ENCODE results near the gene PPP2R2D. TPM values are rescaled to one million over a fixed set of nuclear protein-coding genes. Genes with fewer than 3 reads are reported as not detected.
A peak's percentile ranks its signal among the peaks of the same experiment; 100 is the strongest.
"Not testable (repeated sequence)": the region's sequence is repeated elsewhere in the genome, so short reads cannot be mapped to it uniquely, and the experiment has no call there.

The PPP2R2D gene
- total RNA-seq, 2 experiments from 2014 or later: 30.0 to 39.3 TPM

DNA sequence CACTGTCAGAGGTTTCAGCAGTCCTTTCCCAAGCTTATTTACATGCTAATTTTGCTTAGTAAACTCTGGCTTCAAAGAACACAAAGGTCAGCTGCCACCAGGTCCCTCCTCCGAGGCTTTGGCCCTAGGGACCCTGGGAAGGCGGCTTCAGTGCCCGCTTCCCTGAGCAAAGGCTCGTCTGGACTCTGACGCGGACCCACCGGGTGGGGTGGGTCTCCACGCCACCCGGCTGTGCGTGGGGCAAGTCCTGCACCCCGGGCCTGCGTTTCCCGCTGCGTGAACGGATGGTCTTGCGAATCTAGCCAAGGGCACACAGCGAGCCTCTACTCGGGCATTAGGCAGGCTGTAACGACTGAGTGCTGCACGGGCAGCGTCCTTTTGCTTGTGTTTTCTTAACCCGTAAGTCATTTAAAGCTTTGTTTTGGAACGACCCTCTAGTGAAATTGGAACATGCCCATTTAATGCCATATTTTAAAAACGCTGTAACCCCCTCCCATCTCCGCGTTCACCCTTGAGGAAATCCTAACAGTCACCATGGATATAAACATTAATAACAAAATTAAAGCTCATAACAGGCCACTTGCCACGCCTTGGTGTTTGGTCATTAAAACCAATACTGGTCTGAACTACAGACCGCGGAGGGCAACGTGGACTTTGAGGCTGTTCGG is 80.1 kb downstream of the PPP2R2D start:
- ChIA-PET POLR2A (no interaction called here), CTCF (interaction anchor here (0.7 to 1.5 kb wide), 9 partner anchors 8 to 243 kb away, joined by 3 to 7 read pairs (median 3); no protein-coding TSS in a partner anchor)
- H3K4me1 Mint-ChIP-seq: peaks cover 43% of the 10 kb centered on the region
- peaks cover 52% of the 10 kb centered on the region for H3K36me3 Mint-ChIP-seq (ENCODE audit: low read depth)
- H3K4me3 Mint-ChIP-seq: peak overlapping the region; percentile 90
- H3K9me3 Mint-ChIP-seq (ENCODE audit: low read depth): no peaks in the 10 kb centered on the region
- peak overlapping the region; percentile 79 for H3K27ac Mint-ChIP-seq
- intact Hi-C loops (cut with DNase I, micrococcal nuclease): loop anchor here (1.0 to 5.0 kb wide), 7 partner anchors 54 to 1870 kb away; partner anchors contain the start of genes C10orf143 (in 1 of the 2), LRRC27 (in 1 of the 2) and STK32C (in 1 of the 2)
- DNase-seq: no peak
- no peaks in the 10 kb centered on the region for H3K27me3 Mint-ChIP-seq
- no peak for ATAC-seq

DNA sequence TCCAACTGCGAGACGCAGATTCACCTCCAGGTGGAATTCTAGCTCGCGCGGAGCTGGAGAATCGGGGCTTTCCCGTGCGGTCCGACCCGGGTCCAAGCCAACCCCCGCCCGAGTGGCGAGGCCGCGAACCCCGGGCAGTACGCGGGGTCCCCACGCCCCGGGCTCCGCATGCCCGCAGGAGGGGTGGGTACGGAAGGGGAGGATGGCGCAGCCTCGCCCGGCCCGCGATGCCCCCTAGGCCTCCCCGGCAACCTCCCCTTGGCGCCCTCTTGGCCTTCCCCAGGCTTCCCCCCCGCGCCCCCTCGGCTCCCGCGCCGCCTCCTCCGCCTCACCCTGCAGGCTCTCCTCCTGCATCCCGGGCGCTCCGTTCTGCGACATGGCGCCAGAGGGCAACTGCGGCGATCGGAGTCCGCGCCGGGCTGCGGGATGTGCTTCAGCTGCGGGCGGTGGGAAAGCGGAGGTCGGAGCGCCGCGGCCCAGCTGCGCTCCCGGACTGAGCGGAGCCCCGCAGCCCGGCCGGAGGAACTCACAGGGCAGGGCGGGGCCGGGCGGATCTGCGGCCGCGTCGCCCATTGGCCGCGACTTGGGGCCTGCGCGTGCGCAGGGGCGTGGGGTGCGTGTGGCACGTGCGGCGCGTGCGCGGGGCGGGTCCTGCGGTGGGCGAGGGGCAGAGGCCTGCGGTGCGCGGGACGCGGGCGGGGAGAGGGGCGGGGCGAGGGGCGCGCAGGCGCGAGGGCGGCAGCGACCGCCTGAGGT is 80.8 kb downstream of the PPP2R2D start, which contains the start of gene BNIP3:
TSS of gene BNIP3 (minus strand) at position 495 of the 756 bp plus-strand sequence. CDS start at position 378, 117 bp downstream.
- H3K4me3 Mint-ChIP-seq: peak within 1 kb of the TSS; percentile 90
- peaks cover 45% of the 10 kb centered on the region for H3K36me3 Mint-ChIP-seq (ENCODE audit: low read depth)
- peak; percentile 90 for ATAC-seq
- peak; percentile 97 for DNase-seq
- H3K27me3 Mint-ChIP-seq: no peaks in the 10 kb centered on the region
- no peaks in the 10 kb centered on the region for H3K9me3 Mint-ChIP-seq (ENCODE audit: low read depth)
- H3K4me1 Mint-ChIP-seq: peaks cover 36% of the 10 kb centered on the region
- ChIA-PET CTCF (interaction anchor here (0.8 to 1.5 kb wide), 7 partner anchors 8 to 96 kb away, joined by 3 to 7 read pairs (median 3); no protein-coding TSS in a partner anchor), POLR2A (no interaction called here)
- H3K27ac Mint-ChIP-seq: peak within 1 kb of the TSS; percentile 79
- intact Hi-C loops (cut with DNase I, micrococcal nuclease): loop anchor here (1.0 to 5.0 kb wide), 12 partner anchors 41 to 1871 kb away; partner anchors contain the start of genes C10orf143 (in 1 of the 2), INPP5A (in 1 of the 2), LRRC27 (in 1 of the 2) and STK32C (in 1 of the 2)

- peaks cover 31% of the 10 kb centered on the region for H3K4me1 Mint-ChIP-seq
- H3K9me3 Mint-ChIP-seq (ENCODE audit: low read depth): peaks cover 3% of the 10 kb centered on the region
- ATAC-seq: peak; percentile 14
- DNase-seq: no peak
- POLR2A ChIA-PET: no interaction called here
- H3K27me3 Mint-ChIP-seq: no peaks in the 10 kb centered on the region
- peaks cover 41% of the 10 kb centered on the region for H3K36me3 Mint-ChIP-seq (ENCODE audit: low read depth)
- no peak overlapping the region for H3K27ac Mint-ChIP-seq
- peak overlapping the region; percentile 90 for H3K4me3 Mint-ChIP-seq
- intact Hi-C loops (cut with DNase I, micrococcal nuclease): loop anchor here (1.0 to 5.0 kb wide), 10 partner anchors 41 to 1275 kb away; partner anchors contain the start of genes INPP5A (in 1 of the 2) and STK32C (in 1 of the 2)
- CTCF ChIA-PET: interaction anchor here (1.1 to 1.5 kb wide), 2 partner anchors 9 to 48 kb away, joined by 3 to 4 read pairs; no protein-coding TSS in a partner anchor
These were observed 81.5 kb downstream of the PPP2R2D start for GRCh38 chr10:131982185-131982756.

DNA sequence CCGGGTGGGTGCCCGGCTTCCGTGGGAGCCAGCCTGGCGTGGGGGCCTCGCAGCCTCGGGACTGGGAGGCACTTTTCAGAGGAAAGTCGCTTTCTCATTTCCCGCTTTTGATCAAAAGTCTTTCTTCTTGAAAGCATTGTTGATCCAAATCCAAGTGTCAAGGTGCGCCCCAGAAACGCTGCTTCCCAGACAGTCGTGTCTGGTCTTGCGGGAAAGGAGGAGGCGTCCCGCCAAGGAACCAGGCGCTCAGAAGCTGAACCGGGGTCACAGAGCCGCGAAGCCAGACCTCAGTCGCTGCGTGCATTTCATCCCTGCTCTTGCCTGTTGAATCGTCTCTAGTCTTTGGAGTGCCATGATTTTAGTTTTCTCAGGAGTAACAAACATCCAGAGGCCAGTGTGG is 82.0 kb downstream of the PPP2R2D start:
- Mint-ChIP-seq H3K9me3 (ENCODE audit: low read depth) (peaks cover 4% of the 10 kb centered on the region), H3K4me3 (peak overlapping the region; percentile 71), H3K27me3 (no peaks in the 10 kb centered on the region), H3K36me3 (ENCODE audit: low read depth) (peaks cover 36% of the 10 kb centered on the region), H3K4me1 (peaks cover 26% of the 10 kb centered on the region), H3K27ac (no peak overlapping the region)
- CTCF ChIA-PET: interaction anchor here (1.0 kb wide), 1 partner anchor 11 kb away, joined by 3 read pairs; no protein-coding TSS in a partner anchor
- DNase-seq: no peak
- POLR2A ChIA-PET: no interaction called here
- intact Hi-C loops (cut with DNase I, micrococcal nuclease): loop anchor here (1.0 to 5.0 kb wide), 10 partner anchors 40 to 1275 kb away; partner anchors contain the start of genes INPP5A (in 1 of the 2) and STK32C (in 1 of the 2)
- no peak for ATAC-seq

GRCh38 chr10:131983780-131984179 is 83.0 kb downstream of the PPP2R2D start:
- intact Hi-C loops (cut with DNase I, micrococcal nuclease): loop anchor here (2.0 to 5.0 kb wide), 8 partner anchors 39 to 1274 kb away; partner anchors contain the start of genes INPP5A (in 1 of the 2) and STK32C (in 1 of the 2)
- CTCF ChIA-PET: interaction anchor here (1.0 kb wide), 2 partner anchors 11 to 39 kb away, joined by 3 read pairs; no protein-coding TSS in a partner anchor
- peaks cover 4% of the 10 kb centered on the region for H3K9me3 Mint-ChIP-seq (ENCODE audit: low read depth)
- H3K36me3 Mint-ChIP-seq (ENCODE audit: low read depth): peaks cover 28% of the 10 kb centered on the region
- peak overlapping the region; percentile 71 for H3K4me3 Mint-ChIP-seq
- ATAC-seq (no peak), DNase-seq (no peak)
- H3K27ac Mint-ChIP-seq: no peak overlapping the region
- POLR2A ChIA-PET: no interaction called here
- peaks cover 18% of the 10 kb centered on the region for H3K4me1 Mint-ChIP-seq
- H3K27me3 Mint-ChIP-seq: no peaks in the 10 kb centered on the region

- DNase-seq; H3K27ac Mint-ChIP-seq; intact Hi-C loops (cut with DNase I, micrococcal nuclease); ATAC-seq; H3K4me3 Mint-ChIP-seq; H3K4me1 Mint-ChIP-seq; H3K27me3 Mint-ChIP-seq; H3K36me3 Mint-ChIP-seq (ENCODE audit: low read depth); CTCF ChIA-PET; H3K9me3 Mint-ChIP-seq (ENCODE audit: low read depth); POLR2A ChIA-PET: not testable (repeated sequence)
These were observed 86.0 kb downstream of the PPP2R2D start for GRCh38 chr10:131986851-131987250.

DNA sequence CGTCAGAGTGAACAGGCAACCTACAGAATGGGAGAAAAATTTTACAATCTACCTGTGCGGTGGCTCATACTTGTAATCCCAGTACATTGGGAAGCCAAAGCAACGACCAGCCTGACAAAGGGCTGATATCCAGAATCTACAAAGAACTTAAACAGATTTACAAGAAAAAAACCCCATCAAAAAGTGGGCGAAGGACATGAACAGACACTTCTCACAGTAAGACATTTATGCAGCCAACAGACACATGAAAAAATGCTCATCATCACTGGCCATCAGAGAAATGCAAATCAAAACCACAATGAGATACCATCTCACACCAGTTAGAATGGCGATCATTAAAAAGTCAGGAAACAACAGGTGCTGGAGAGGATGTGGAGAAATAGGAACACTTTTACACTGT is 86.5 kb downstream of the PPP2R2D start:
- H3K27me3 Mint-ChIP-seq; H3K27ac Mint-ChIP-seq; POLR2A ChIA-PET; CTCF ChIA-PET; ATAC-seq; H3K36me3 Mint-ChIP-seq (ENCODE audit: low read depth); H3K4me1 Mint-ChIP-seq; H3K9me3 Mint-ChIP-seq (ENCODE audit: low read depth); H3K4me3 Mint-ChIP-seq; intact Hi-C loops (cut with DNase I, micrococcal nuclease); DNase-seq: not testable (repeated sequence)

DNA sequence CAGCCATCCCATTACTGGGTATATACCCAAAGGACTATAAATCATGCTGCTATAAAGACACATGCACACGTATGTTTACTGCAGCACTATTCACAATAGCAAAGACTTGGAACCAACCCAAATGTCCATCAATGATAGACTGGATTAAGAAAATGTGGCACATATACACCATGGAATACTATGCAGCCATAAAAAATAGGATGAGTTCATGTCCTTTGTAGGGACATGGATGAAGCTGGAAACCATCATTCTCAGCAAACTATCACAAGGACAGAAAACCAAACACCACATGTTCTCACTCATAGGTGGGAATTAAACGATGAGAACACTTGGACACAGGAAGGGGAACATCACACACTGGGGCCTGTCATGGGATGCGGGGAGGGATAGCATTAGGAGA is 87.0 kb downstream of the PPP2R2D start:
- CTCF ChIA-PET; H3K36me3 Mint-ChIP-seq (ENCODE audit: low read depth); intact Hi-C loops (cut with DNase I, micrococcal nuclease): not testable (repeated sequence)

DNA sequence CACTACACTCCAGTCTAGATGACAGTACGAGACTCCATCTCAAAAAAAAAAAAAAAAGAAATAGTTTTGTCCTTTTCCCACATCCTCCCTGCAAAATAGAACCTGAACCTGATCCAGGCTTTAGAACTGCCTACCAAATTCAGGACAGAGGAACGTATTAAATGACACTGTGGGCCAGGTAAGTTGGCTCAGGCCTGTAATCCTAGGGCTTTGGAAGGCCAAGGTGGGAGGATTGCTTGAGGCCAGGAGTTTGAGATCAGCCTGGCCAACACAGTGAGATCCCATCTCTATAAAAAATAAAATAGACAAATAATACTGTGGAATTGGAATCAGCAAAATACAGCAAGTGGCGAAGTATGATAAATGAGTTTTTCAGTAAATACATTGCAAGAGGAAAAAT is 90.9 kb downstream of the PPP2R2D start:
- intact Hi-C loops (cut with DNase I, micrococcal nuclease): no loop called here
- no peak overlapping the region for H3K27ac Mint-ChIP-seq
- H3K27me3 Mint-ChIP-seq: no peaks in the 10 kb centered on the region

More for the DNA sequence above, 87.0 kb downstream of the PPP2R2D start:
- H3K9me3 Mint-ChIP-seq (ENCODE audit: low read depth); H3K27me3 Mint-ChIP-seq; ATAC-seq; H3K4me1 Mint-ChIP-seq; POLR2A ChIA-PET; H3K27ac Mint-ChIP-seq; H3K4me3 Mint-ChIP-seq; DNase-seq: not testable (repeated sequence)

DNA sequence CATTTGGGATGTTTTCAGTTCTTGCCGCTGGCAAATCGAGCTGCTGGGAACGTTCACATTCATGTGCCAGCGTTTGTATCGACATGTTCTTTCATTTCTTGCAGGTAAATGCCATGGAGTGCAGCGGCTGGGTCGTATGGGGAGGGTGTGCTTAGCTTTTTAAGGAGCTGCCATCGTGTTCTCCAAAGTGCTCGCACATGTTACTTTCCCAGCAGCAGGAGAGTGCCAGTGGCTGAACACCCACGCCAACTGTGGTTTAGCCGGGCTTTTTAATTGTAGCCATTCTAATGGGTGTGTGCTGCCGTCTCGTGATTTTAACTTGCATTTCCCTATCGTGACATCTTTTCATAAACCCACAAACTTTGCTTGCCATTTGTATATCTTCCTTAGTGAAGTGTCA is 92.5 kb downstream of the PPP2R2D start:
- CTCF ChIA-PET: interaction anchor here (0.6 to 2.5 kb wide), 2 partner anchors 29 to 96 kb away, joined by 4 to 9 read pairs; no protein-coding TSS in a partner anchor
- H3K27me3 Mint-ChIP-seq: no peaks in the 10 kb centered on the region
- H3K36me3 Mint-ChIP-seq (ENCODE audit: low read depth): no peaks in the 10 kb centered on the region
- POLR2A ChIA-PET: no interaction called here
- DNase-seq: no peak
- intact Hi-C loops (cut with DNase I, micrococcal nuclease): no loop called here
- H3K4me1 Mint-ChIP-seq: no peaks in the 10 kb centered on the region
- no peaks in the 10 kb centered on the region for H3K9me3 Mint-ChIP-seq (ENCODE audit: low read depth)
- ATAC-seq: no peak
- H3K4me3 Mint-ChIP-seq: no peak overlapping the region
- H3K27ac Mint-ChIP-seq: no peak overlapping the region

More for the DNA sequence above, 90.9 kb downstream of the PPP2R2D start:
- Mint-ChIP-seq H3K4me3 (no peak overlapping the region), H3K36me3 (ENCODE audit: low read depth) (peaks cover 3% of the 10 kb centered on the region), H3K9me3 (ENCODE audit: low read depth) (peaks cover 4% of the 10 kb centered on the region), H3K4me1 (no peaks in the 10 kb centered on the region)
- DNase-seq (no peak), ATAC-seq (no peak)
- ChIA-PET POLR2A (no interaction called here), CTCF (no interaction called here)

- ATAC-seq (no peak), DNase-seq (no peak)
- CTCF ChIA-PET: interaction anchor here (2.5 kb wide), 1 partner anchor 28 kb away, joined by 9 read pairs; no protein-coding TSS in a partner anchor
- Mint-ChIP-seq H3K9me3 (ENCODE audit: low read depth) (no peaks in the 10 kb centered on the region), H3K27me3 (no peaks in the 10 kb centered on the region), H3K27ac (no peak overlapping the region), H3K4me1 (no peaks in the 10 kb centered on the region), H3K4me3 (no peak overlapping the region), H3K36me3 (ENCODE audit: low read depth) (no peaks in the 10 kb centered on the region)
- POLR2A ChIA-PET: no interaction called here
- intact Hi-C loops (cut with DNase I, micrococcal nuclease): no loop called here
These were observed 93.6 kb downstream of the PPP2R2D start for GRCh38 chr10:131994435-131994834.

Data from activated CD4-positive, alpha-beta T cell treated with anti-CD3 and anti-CD28 coated beads for 36 hours (primary cell).